GF-D8 (cell line): ENCODE results near the gene COQ2.
A peak's percentile ranks its signal among the peaks of the same experiment; 100 is the strongest.
"Not testable (repeated sequence)": the region's sequence is repeated elsewhere in the genome, so short reads cannot be mapped to it uniquely, and the experiment has no call there.

ENCODE experiments used
- DNase-seq: peaks from one replicate; lab custom pipeline; 2025; lab: John Stamatoyannopoulos, UW

COQ2 gene

GRCh38 chr4:83247415-83248357, 36.9 kb downstream of the COQ2 start:
- DNase-seq, result no peak

GRCh38 chr4:83241132-83241531, 43.5 kb downstream of the COQ2 start:
- no peak for DNase-seq

- peak; percentile 49 for DNase-seq
Observed at GRCh38 chr4:83240379-83240875, 44.2 kb downstream of the COQ2 start.

- no peak for DNase-seq
Observed at GRCh38 chr4:83238393-83239248, 46.0 kb downstream of the COQ2 start.

- no peak for DNase-seq
Observed at GRCh38 chr4:83237591-83237990, 47.0 kb downstream of the COQ2 start.

GRCh38 chr4:83235645-83236133, 48.9 kb downstream of the COQ2 start:
- DNase-seq, result not testable (repeated sequence)

- no peak for DNase-seq
Observed at GRCh38 chr4:83234902-83235644, 49.5 kb downstream of the COQ2 start.

- DNase-seq, result not testable (repeated sequence)
Observed at GRCh38 chr4:83234387-83234786, 50.2 kb downstream of the COQ2 start.

GRCh38 chr4:83232082-83232481, 52.5 kb downstream of the COQ2 start:
- no peak for DNase-seq

- peak; percentile 84 for DNase-seq
Observed at GRCh38 chr4:83231620-83232076, 53.0 kb downstream of the COQ2 start.

- no peak for DNase-seq
Observed at GRCh38 chr4:83230928-83231327, 53.7 kb downstream of the COQ2 start.

GRCh38 chr4:83229791-83230190, 54.8 kb downstream of the COQ2 start:
- no peak for DNase-seq

GRCh38 chr4:83228231-83228630, 56.4 kb downstream of the COQ2 start:
- DNase-seq, result no peak

GRCh38 chr4:83224502-83225197, 59.9 kb downstream of the COQ2 start:
- DNase-seq, result no peak

GRCh38 chr4:83223781-83224180, 60.8 kb downstream of the COQ2 start:
- DNase-seq, result no peak

- no peak for DNase-seq
Observed at GRCh38 chr4:83221897-83222441, 62.6 kb downstream of the COQ2 start.

- DNase-seq, result no peak
Observed at GRCh38 chr4:83219344-83220331, 65.0 kb downstream of the COQ2 start.

- DNase-seq, result peak; percentile 70
Observed at GRCh38 chr4:83217721-83218522, 66.7 kb downstream of the COQ2 start.
